ENCODE results near the gene CHRNA4.

Gene CHRNA4

DNA sequence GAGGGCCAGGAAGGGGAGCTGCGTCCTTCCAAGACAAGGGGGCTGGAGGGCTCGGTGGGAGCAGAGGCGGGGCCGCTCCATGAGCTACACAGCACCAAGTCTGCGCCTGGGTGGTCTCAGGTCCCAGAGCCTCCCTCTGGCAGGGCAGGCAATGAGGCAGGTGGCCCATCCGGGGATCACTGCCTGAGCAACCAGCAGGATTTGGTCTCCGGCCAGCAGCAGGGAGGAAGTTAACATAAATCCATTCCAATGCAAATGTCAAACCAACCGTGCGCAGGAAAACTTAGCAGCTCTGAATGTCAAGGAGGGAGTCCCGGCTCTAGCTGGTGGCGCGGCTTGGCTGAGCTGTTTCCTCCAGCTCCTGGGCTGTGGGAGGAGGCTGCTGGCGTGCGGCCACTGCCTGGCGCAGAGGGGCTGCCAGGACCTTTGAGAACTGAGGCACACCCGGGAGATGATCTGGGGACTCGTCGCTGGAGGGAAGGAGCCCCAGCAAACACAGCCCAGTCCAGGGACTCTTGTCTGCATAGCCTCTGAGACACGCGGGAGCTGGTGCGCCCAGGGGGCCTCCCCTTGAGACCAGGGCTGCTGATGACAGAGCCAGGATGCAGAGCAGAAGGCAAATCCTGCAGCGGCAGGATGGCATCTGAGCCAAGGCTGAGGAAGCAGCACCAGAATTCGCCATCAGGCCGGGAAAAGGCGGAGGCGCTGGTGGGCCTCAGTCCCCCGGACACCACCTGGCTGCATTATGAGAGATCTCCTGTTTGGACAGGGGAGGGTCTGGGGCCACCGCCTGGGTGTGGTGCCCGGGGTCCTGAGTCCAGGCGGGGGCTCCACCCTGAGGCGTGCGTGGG lies 33.1 kb upstream of the CHRNA4 start:
- DNase-seq (ENCODE audit: low spot score): peak; percentile 85
- peaks cover 5% of the 10 kb centered on the region for H3K9me3 ChIP-seq (ENCODE audit: severe bottlenecking)
- no peak for TF ChIP-seq CTCF (IDR thresholded peaks at IDR 0.05; ENCODE audit: poor library complexity, severe bottlenecking)
- H3K4me3 ChIP-seq (ENCODE audit: severe bottlenecking): no peak overlapping the region
- no peaks in the 10 kb centered on the region for H3K36me3 ChIP-seq (ENCODE audit: low read depth)
- ATAC-seq (ENCODE audit: low read depth): peak; percentile 3; the same call in 1 of the 3 replicates
- H3K4me1 ChIP-seq (ENCODE audit: insufficient read depth, poor library complexity, severe bottlenecking): no peaks in the 10 kb centered on the region
- no peak overlapping the region for H3K27ac ChIP-seq (ENCODE audit: poor library complexity, severe bottlenecking)
- H3K27me3 ChIP-seq (ENCODE audit: insufficient read depth, poor library complexity, severe bottlenecking): peaks cover 57% of the 10 kb centered on the region

- H3K27me3 ChIP-seq (ENCODE audit: insufficient read depth, poor library complexity, severe bottlenecking): peaks cover 55% of the 10 kb centered on the region
- no peaks in the 10 kb centered on the region for H3K36me3 ChIP-seq (ENCODE audit: low read depth)
- H3K9me3 ChIP-seq (ENCODE audit: severe bottlenecking): peaks cover 5% of the 10 kb centered on the region
- no peak for DNase-seq (ENCODE audit: low spot score)
- no peak overlapping the region for H3K27ac ChIP-seq (ENCODE audit: poor library complexity, severe bottlenecking)
- no peaks in the 10 kb centered on the region for H3K4me1 ChIP-seq (ENCODE audit: insufficient read depth, poor library complexity, severe bottlenecking)
- no peak for TF ChIP-seq CTCF (IDR thresholded peaks at IDR 0.05; ENCODE audit: poor library complexity, severe bottlenecking)
- H3K4me3 ChIP-seq (ENCODE audit: severe bottlenecking): no peak overlapping the region
- ATAC-seq (ENCODE audit: low read depth): no peak
Observed at GRCh38 chr20:63393566-63393965, 32.4 kb upstream of the CHRNA4 start.

- no peak for DNase-seq (ENCODE audit: low spot score)
- H3K27me3 ChIP-seq (ENCODE audit: insufficient read depth, poor library complexity, severe bottlenecking): peaks cover 47% of the 10 kb centered on the region
- no peak; the same call in 2 of the 3 replicates for ATAC-seq (ENCODE audit: low read depth)
- no peak overlapping the region for H3K4me3 ChIP-seq (ENCODE audit: severe bottlenecking)
- H3K36me3 ChIP-seq (ENCODE audit: low read depth): no peaks in the 10 kb centered on the region
- no peaks in the 10 kb centered on the region for H3K4me1 ChIP-seq (ENCODE audit: insufficient read depth, poor library complexity, severe bottlenecking)
- no peak overlapping the region for H3K27ac ChIP-seq (ENCODE audit: poor library complexity, severe bottlenecking)
- H3K9me3 ChIP-seq (ENCODE audit: severe bottlenecking): peaks cover 5% of the 10 kb centered on the region
- TF ChIP-seq CTCF (IDR thresholded peaks at IDR 0.05; ENCODE audit: poor library complexity, severe bottlenecking): no peak
Observed at GRCh38 chr20:63392465-63393365, 31.6 kb upstream of the CHRNA4 start.

DNA sequence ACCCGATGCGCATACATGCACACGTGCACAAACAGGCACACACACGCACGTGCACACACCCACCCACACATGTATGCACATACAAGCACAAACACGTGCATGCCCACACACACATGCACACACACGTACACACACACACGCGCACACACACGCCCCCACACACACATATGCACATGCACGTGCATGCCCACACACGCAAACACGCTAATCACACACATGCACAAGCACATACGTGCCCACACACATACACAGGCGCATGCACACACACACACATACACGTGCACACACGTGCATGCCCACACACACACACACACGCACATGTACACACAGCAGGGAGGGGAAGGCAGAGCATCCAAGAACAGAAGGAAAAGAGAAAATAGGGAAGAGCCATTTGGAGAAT lies 26.8 kb upstream of the CHRNA4 start:
- ATAC-seq (ENCODE audit: low read depth): no peak
- no peak overlapping the region for H3K4me3 ChIP-seq (ENCODE audit: severe bottlenecking)
- H3K36me3 ChIP-seq (ENCODE audit: low read depth): no peaks in the 10 kb centered on the region
- no peaks in the 10 kb centered on the region for H3K4me1 ChIP-seq (ENCODE audit: insufficient read depth, poor library complexity, severe bottlenecking)
- no peak for DNase-seq (ENCODE audit: low spot score)
- no peak overlapping the region for H3K27ac ChIP-seq (ENCODE audit: poor library complexity, severe bottlenecking)
- peaks cover 12% of the 10 kb centered on the region for H3K27me3 ChIP-seq (ENCODE audit: insufficient read depth, poor library complexity, severe bottlenecking)
- peaks cover 26% of the 10 kb centered on the region for H3K9me3 ChIP-seq (ENCODE audit: severe bottlenecking)
- no peak for TF ChIP-seq CTCF (IDR thresholded peaks at IDR 0.05; ENCODE audit: poor library complexity, severe bottlenecking)

All from RWPE2 (cell line).